Esophagus muscularis mucosa (tissue), 3 donors: ENCODE results near the gene LHFPL2.

ENCODE experiments used
- CTCF ChIP-seq, 3 experiments: fragments of 200-600 bp in 2 of 3; fragments of 450-650 bp in 1 of 3; sonication (generic) in 2 of 3; IDR thresholded peaks; one replicate each; pipeline ENCODE4 v1.5.1; 2017 to 2019; ENCODE audit warnings: antibody characterized with exemption in 3 of 3, mild to moderate bottlenecking in 2 of 3, moderate library complexity in 1 of 3
- POLR2A ChIP-seq: fragments of 450-650 bp; IDR thresholded peaks from one replicate; pipeline ENCODE4 v1.6.1; 2017; ENCODE audit warnings: antibody characterized with exemption, moderate library complexity, mild to moderate bottlenecking, low read depth

DNA sequence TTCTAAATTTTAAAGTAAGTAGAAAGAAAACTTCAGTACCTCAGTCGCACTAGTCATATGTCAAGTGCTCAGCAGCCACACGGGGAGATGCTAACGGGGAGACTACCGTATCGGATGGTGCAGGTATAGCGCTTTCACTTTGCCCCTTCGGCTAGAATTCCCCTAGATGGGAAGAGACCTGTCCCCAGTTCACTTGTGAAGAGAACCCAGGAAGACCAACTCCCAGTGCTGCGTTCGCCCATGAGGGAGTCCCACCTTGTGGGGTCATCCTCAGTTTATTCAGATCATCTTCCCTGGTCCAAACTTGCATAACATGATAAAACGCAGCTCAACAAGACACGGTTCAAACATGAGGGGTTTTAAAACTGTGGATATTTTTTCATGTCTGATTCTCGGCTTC is 87.3 kb downstream of the LHFPL2 start:
- TF ChIP-seq CTCF (IDR thresholded peaks at IDR 0.05) (no peak), POLR2A (no peak)
